Vagina (tissue), 2 donors: ENCODE measurements around the gene DUSP5. TPM values are rescaled to one million over a fixed set of nuclear protein-coding genes. Genes with fewer than 3 reads are reported as not detected.

Source experiments
- DNase-seq, 2 donors: peaks; one replicate each; pipeline ENCODE4 v3.0.0-alpha.2; 2017; ENCODE audit errors: extremely low spot score in 2 of 2
- H3K27ac ChIP-seq: fragments of 200-600 bp; sonication (generic); one replicate; pipeline ENCODE4 v1.5.1; 2019
- H3K27me3 ChIP-seq: fragments of 200-600 bp; sonication (generic); one replicate; pipeline ENCODE4 v1.5.1; 2019
- H3K36me3 ChIP-seq, 2 donors: fragments of 200-600 bp; sonication (generic); one replicate each; pipeline ENCODE4 v1.5.1; 2017 to 2019
- H3K4me1 ChIP-seq: fragments of 200-600 bp; sonication (generic); one replicate; pipeline ENCODE4 v1.5.1; 2019
- H3K4me3 ChIP-seq, 2 donors: fragments of 200-600 bp; sonication (generic); 1 replicate in 1 of 2; 2 replicates in 1 of 2; pipeline ENCODE4 v1.5.1; 2016 to 2019
- H3K9me3 ChIP-seq: fragments of 200-600 bp; sonication (generic); one replicate; pipeline ENCODE4 v1.5.1; 2019
- CTCF ChIP-seq, 3 experiments: fragments of 450-650 bp in 2 of 3; fragments of 200-600 bp in 1 of 3; sonication (generic) in 1 of 3; IDR thresholded peaks; one replicate each; pipeline ENCODE4 v1.5.1; 2017 to 2019; ENCODE audit warnings: antibody characterized with exemption in 3 of 3, mild to moderate bottlenecking in 2 of 3, moderate library complexity in 2 of 3
- POLR2A ChIP-seq, 2 donors: fragments of 450-650 bp; IDR thresholded peaks; one replicate each; pipeline ENCODE4 v1.6.1; 2017; ENCODE audit warnings: antibody characterized with exemption in 2 of 2, mild to moderate bottlenecking in 2 of 2, moderate library complexity in 2 of 2
- POLR2AphosphoS5 ChIP-seq, 2 donors: sonication (generic); formaldehyde crosslinking; IDR thresholded peaks; one replicate each; pipeline ENCODE4 v1.9.0; 2017; ENCODE audit warnings: antibody characterized with exemption in 2 of 2, mild to moderate bottlenecking in 2 of 2, low read depth in 1 of 2; ENCODE audit not compliant: insufficient read depth in 1 of 2
- intact Hi-C: fragments of 100-400 bp; cut with DNase I; formaldehyde crosslinking; loops from one replicate; pipeline ENCODE4 v1.15.1; 2023
- total RNA-seq: library from RNA; depleted of rRNA; stranded (reverse); fragments of >200 nt; gene quantifications from one replicate; pipeline ENCODE4 v1.2.3, GENCODE V29; 2016

Gene DUSP5
- total RNA-seq, 1 donor from 2014 or later: 75.1 TPM

GRCh38 chr10:110508159-110508788 is 10.6 kb downstream of the DUSP5 start:
- TF ChIP-seq CTCF (IDR thresholded peaks at IDR 0.05) (no peak), POLR2A (IDR thresholded peaks at IDR 0.05) (no peak), POLR2AphosphoS5 (IDR thresholded peaks at IDR 0.05; ENCODE audit: insufficient read depth in 1 of 2, low read depth in 1 of 2) (no peak)
- peaks cover 18% of the 10 kb centered on the region for H3K4me1 ChIP-seq

GRCh38 chr10:110508806-110509544 is 11.3 kb downstream of the DUSP5 start:
- H3K9me3 ChIP-seq: no peaks in the 10 kb centered on the region
- intact Hi-C loops: loop anchor here (5.0 to 10.0 kb wide), 2 partner anchors 38 to 194 kb away; no protein-coding TSS in a partner anchor
- H3K27me3 ChIP-seq: no peaks in the 10 kb centered on the region
- no peak overlapping the region for H3K27ac ChIP-seq
- DNase-seq: no peak
- H3K4me1 ChIP-seq: peaks cover 11% of the 10 kb centered on the region
- TF ChIP-seq POLR2A (IDR thresholded peaks at IDR 0.05): no peak
- H3K4me3 ChIP-seq: no peak overlapping the region
- H3K36me3 ChIP-seq: peaks cover 0 to 12% of the 10 kb centered on the region in 2 donors

More at GRCh38 chr10:110508159-110508788, 10.6 kb downstream of the DUSP5 start:
- DNase-seq: no peak
- Histone ChIP-seq H3K27ac (no peak overlapping the region), H3K9me3 (no peaks in the 10 kb centered on the region), H3K36me3 (peaks cover 0 to 12% of the 10 kb centered on the region in 2 donors), H3K4me3 (no peak overlapping the region), H3K27me3 (no peaks in the 10 kb centered on the region)
- intact Hi-C loops: loop anchor here (5.0 to 10.0 kb wide), 2 partner anchors 39 to 193 kb away; no protein-coding TSS in a partner anchor

- intact Hi-C loops: loop anchor here (5.0 to 10.0 kb wide), 2 partner anchors 38 to 195 kb away; no protein-coding TSS in a partner anchor
- no peaks in the 10 kb centered on the region for H3K9me3 ChIP-seq
- no peak for DNase-seq
- H3K4me1 ChIP-seq: peaks cover 5% of the 10 kb centered on the region
- no peak for TF ChIP-seq POLR2AphosphoS5 (IDR thresholded peaks at IDR 0.05; ENCODE audit: insufficient read depth in 1 of 2, low read depth in 1 of 2)
- no peak for TF ChIP-seq POLR2A (IDR thresholded peaks at IDR 0.05)
- no peak for TF ChIP-seq CTCF (IDR thresholded peaks at IDR 0.05)
- no peak overlapping the region for H3K27ac ChIP-seq
- H3K4me3 ChIP-seq: no peak overlapping the region
- peaks cover 0 to 12% of the 10 kb centered on the region in 2 donors for H3K36me3 ChIP-seq
- no peaks in the 10 kb centered on the region for H3K27me3 ChIP-seq
Measured at GRCh38 chr10:110509560-110509959, 11.9 kb downstream of the DUSP5 start.

GRCh38 chr10:110510086-110510485 is 12.4 kb downstream of the DUSP5 start:
- TF ChIP-seq CTCF (IDR thresholded peaks at IDR 0.05): no peak
- TF ChIP-seq POLR2AphosphoS5 (IDR thresholded peaks at IDR 0.05; ENCODE audit: insufficient read depth in 1 of 2, low read depth in 1 of 2): no peak
- TF ChIP-seq POLR2A (IDR thresholded peaks at IDR 0.05): no peak
- no peak for DNase-seq
- Histone ChIP-seq H3K4me1 (no peaks in the 10 kb centered on the region), H3K36me3 (peaks cover 0 to 12% of the 10 kb centered on the region in 2 donors), H3K9me3 (no peaks in the 10 kb centered on the region), H3K27me3 (no peaks in the 10 kb centered on the region), H3K4me3 (no peak overlapping the region), H3K27ac (no peak overlapping the region)
- intact Hi-C loops: no loop called here

GRCh38 chr10:110510730-110511129 is 13.0 kb downstream of the DUSP5 start:
- TF ChIP-seq CTCF (IDR thresholded peaks at IDR 0.05): no peak
- TF ChIP-seq POLR2AphosphoS5 (IDR thresholded peaks at IDR 0.05; ENCODE audit: insufficient read depth in 1 of 2, low read depth in 1 of 2): no peak
- no peak for TF ChIP-seq POLR2A (IDR thresholded peaks at IDR 0.05)
- Histone ChIP-seq H3K9me3 (no peaks in the 10 kb centered on the region), H3K27ac (no peak overlapping the region), H3K4me3 (no peak overlapping the region), H3K4me1 (no peaks in the 10 kb centered on the region), H3K27me3 (no peaks in the 10 kb centered on the region), H3K36me3 (peaks cover 0 to 12% of the 10 kb centered on the region in 2 donors)
- no peak for DNase-seq
- intact Hi-C loops: no loop called here
